A549 (cell line): ENCODE measurements around the gene RGL1. TPM values are rescaled to one million over a fixed set of nuclear protein-coding genes. Genes with fewer than 3 reads are reported as not detected.

ENCODE experiments used
- ATAC-seq, 2 experiments: fragments of 200-7000 bp in 1 of 2; fragments of >200 bp in 1 of 2; cut with Nextera tagmentation in 1 of 2; cut with Tn5 transposase in 1 of 2; 3 replicates each; pipeline versions ENCODE4 v1.8.0 to v1.9.1; 2018 to 2020; ENCODE audit warnings: mild to moderate bottlenecking in 1 of 2, moderate library complexity in 1 of 2
- CTCF ChIA-PET: fragments of 300-600 bp; sonication (Branson Sonifier 250); formaldehyde crosslinking; extraction: SDS; loops from one replicate; lab custom pipeline; 2021; ENCODE audit warnings: antibody characterized with exemption, inconsistent platforms; lab: Yijun Ruan, JAX
- POLR2A ChIA-PET: fragments of 350-600 bp; formaldehyde crosslinking; extraction: SDS; loops from one replicate; lab custom pipeline; 2021; ENCODE audit warnings: antibody characterized with exemption, inconsistent platforms; lab: Yijun Ruan, JAX
- DNase-seq, 2 experiments: peaks; one replicate each; pipeline versions ENCODE4 v3.0.0 to v3.0.0-alpha.2; 2011 to 2016; ENCODE audit warnings: low read depth in 1 of 2, low spot score in 1 of 2
- FAIRE-seq: peaks from 2 replicates; lab custom pipeline; 2011; peaks lifted over from hg19 to GRCh38; lab: Jason Lieb, UNC
- H3K27ac ChIP-seq, 2 experiments: fragments of >200 bp; sonication (Bioruptor Twin); formaldehyde crosslinking; 3 replicates each; pipeline ENCODE4 v1.5.1; 2016 to 2017
- H3K4me1 ChIP-seq: fragments of >200 bp; sonication (Bioruptor Twin); formaldehyde crosslinking; 3 replicates; pipeline ENCODE4 v1.6.1; 2016
- H3K4me2 ChIP-seq: fragments of >200 bp; sonication (Bioruptor Twin); formaldehyde crosslinking; 3 replicates; pipeline ENCODE4 v1.6.1; 2016
- H3K4me3 ChIP-seq: fragments of >200 bp; sonication (Bioruptor Twin); formaldehyde crosslinking; 3 replicates; pipeline ENCODE4 v1.5.1; 2016
- H3K9me3 ChIP-seq: fragments of >200 bp; sonication (Bioruptor Twin); formaldehyde crosslinking; 3 replicates; pipeline ENCODE4 v1.6.1; 2016
- ATOH8 ChIP-seq: fragments of 250-450 bp; sonication (Bioruptor Pico); IDR thresholded peaks from 2 replicates; pipeline ENCODE4 v1.5.0; 2020; ENCODE audit warnings: low read depth, mild to moderate bottlenecking, moderate library complexity
- BHLHE40 ChIP-seq: IDR thresholded peaks from 2 replicates; pipeline ENCODE4 v1.6.1; 2012; ENCODE audit warnings: low read depth, low read length, inconsistent platforms
- CEBPB ChIP-seq, 2 experiments: fragments of >200 bp in 1 of 2; sonication (Bioruptor Twin) in 1 of 2; formaldehyde crosslinking in 1 of 2; IDR thresholded peaks; 2 replicates each; pipeline ENCODE4 v1.6.1; 2012 to 2016
- CHD2 ChIP-seq: fragments of 150-350 bp; IDR thresholded peaks from 2 replicates; pipeline ENCODE4 v1.6.1; 2014; ENCODE audit warnings: low read length; ENCODE audit not compliant: partially characterized antibody
- CHD4 ChIP-seq: fragments of 200-600 bp; sonication (generic); IDR thresholded peaks from 2 replicates; pipeline ENCODE4 v1.6.1; 2016; ENCODE audit warnings: antibody characterized with exemption, mild to moderate bottlenecking, borderline replicate concordance
- EHF ChIP-seq: fragments of 250-450 bp; sonication (Bioruptor Pico); IDR thresholded peaks from 2 replicates; pipeline ENCODE4 v1.5.0; 2020; ENCODE audit warnings: mild to moderate bottlenecking
- EHMT2 ChIP-seq: fragments of 200-600 bp; sonication (generic); IDR thresholded peaks from 2 replicates; pipeline ENCODE4 v1.6.1; 2016; ENCODE audit warnings: antibody characterized with exemption, low read depth, mild to moderate bottlenecking, moderate library complexity
- EP300 ChIP-seq, 2 experiments: fragments of >200 bp; sonication (Bioruptor Twin); formaldehyde crosslinking; IDR thresholded peaks; 2 replicates in 1 of 2; 3 replicates in 1 of 2; pipeline ENCODE4 v1.6.1; 2016 to 2017
- ESRRA ChIP-seq: fragments of 150-350 bp; IDR thresholded peaks from 2 replicates; pipeline ENCODE4 v1.6.1; 2014; ENCODE audit warnings: mild to moderate bottlenecking, low read length, borderline replicate concordance
- FOXS1 ChIP-seq: fragments of 250-450 bp; sonication (Bioruptor Pico); IDR thresholded peaks from 2 replicates; pipeline ENCODE4 v1.5.0; 2020; ENCODE audit warnings: mild to moderate bottlenecking, moderate library complexity
- HOXA7 ChIP-seq: fragments of 250-450 bp; sonication (Bioruptor Pico); IDR thresholded peaks from 2 replicates; pipeline ENCODE4 v1.5.0; 2020; ENCODE audit warnings: mild to moderate bottlenecking, moderate library complexity
- HOXB5 ChIP-seq: fragments of 250-450 bp; sonication (Bioruptor Pico); IDR thresholded peaks from 2 replicates; pipeline ENCODE4 v1.5.0; 2020; ENCODE audit warnings: mild to moderate bottlenecking, moderate library complexity
- JUN ChIP-seq, 2 experiments: fragments of >200 bp; sonication (Bioruptor Twin); formaldehyde crosslinking; IDR thresholded peaks; 2 replicates in 1 of 2; 3 replicates in 1 of 2; pipeline ENCODE4 v1.6.1; 2016 to 2017
- JUNB ChIP-seq: fragments of >200 bp; sonication (Bioruptor Twin); formaldehyde crosslinking; IDR thresholded peaks from 2 replicates; pipeline ENCODE4 v1.6.1; 2016
- KDM1A ChIP-seq: fragments of 200-600 bp; sonication (generic); IDR thresholded peaks from 2 replicates; pipeline ENCODE4 v1.6.1; 2016; ENCODE audit warnings: low read depth, mild to moderate bottlenecking
- MAZ ChIP-seq: fragments of 150-350 bp; IDR thresholded peaks from 2 replicates; pipeline ENCODE4 v1.6.1; 2014; ENCODE audit warnings: antibody characterized with exemption, low read depth, low read length, borderline replicate concordance
- MYC ChIP-seq: IDR thresholded peaks from 2 replicates; pipeline ENCODE4 v1.6.1; 2012; ENCODE audit warnings: mild to moderate bottlenecking, inconsistent platforms, low read length, improper control_type of control experiment, borderline replicate concordance
- PHF8 ChIP-seq: fragments of 200-600 bp; sonication (generic); IDR thresholded peaks from 2 replicates; pipeline ENCODE4 v1.6.1; 2016; ENCODE audit warnings: low read depth, mild to moderate bottlenecking, antibody characterized with exemption, moderate library complexity, borderline replicate concordance
- POLR2AphosphoS2 ChIP-seq: conservative IDR thresholded peaks from 2 replicates; pipeline ENCODE4 v1.6.1; 2012; ENCODE audit warnings: low read length, improper control_type of control experiment, inconsistent platforms
- RARB ChIP-seq: fragments of 250-450 bp; sonication (Bioruptor Pico); IDR thresholded peaks from 2 replicates; pipeline ENCODE4 v1.8.0; 2021; ENCODE audit warnings: mild to moderate bottlenecking, moderate library complexity
- RFX5 ChIP-seq: fragments of 450-650 bp; IDR thresholded peaks from 2 replicates; pipeline ENCODE4 v1.7.1; 2014; ENCODE audit warnings: antibody characterized with exemption, mild to moderate bottlenecking, moderate library complexity
- RNF2 ChIP-seq: fragments of 200-600 bp; sonication (generic); IDR thresholded peaks from 2 replicates; pipeline ENCODE4 v1.6.1; 2016; ENCODE audit warnings: low read depth, mild to moderate bottlenecking, antibody characterized with exemption, moderate library complexity, borderline replicate concordance
- SREBF2 ChIP-seq: fragments of 450-650 bp; IDR thresholded peaks from 2 replicates; pipeline ENCODE4 v1.6.1; 2014; ENCODE audit warnings: mild to moderate bottlenecking, moderate library complexity
- TFCP2L1 ChIP-seq: fragments of 250-450 bp; sonication (Bioruptor Pico); IDR thresholded peaks from 2 replicates; pipeline ENCODE4 v1.5.0; 2021; ENCODE audit warnings: mild to moderate bottlenecking
- TP53 ChIP-seq: fragments of 250-450 bp; sonication (Bioruptor Pico); IDR thresholded peaks from 2 replicates; pipeline ENCODE4 v1.5.0; 2021; ENCODE audit warnings: mild to moderate bottlenecking, moderate library complexity
- WGBS: methylation state at CpG from one replicate; pipeline ENCODE4 v1.1.6; 2017; ENCODE audit errors: missing lambda C conversion rate; 5-methylcytosine and 5-hydroxymethylcytosine counted together
- polyA plus RNA-seq, 4 experiments: library from polyadenylated mRNA; depleted of rRNA in 3 of 4; stranded (reverse); fragments of >200 nt; fragmentation: RNase III in 1 of 4; extraction: RNeasy Plus Mini Kit Qiagen cat#74134 plus additional on column Dnase treatment in 1 of 4; gene quantifications; 2 replicates in 3 of 4; 3 replicates in 1 of 4; pipeline ENCODE4 v1.2.3, GENCODE V29; 2011 to 2017

Gene RGL1
- polyA plus RNA-seq, 2 of the 4 experiments (the other 2 are of a cell fraction): 1.0 to 3.8 TPM

GRCh38 chr1:183908079-183908478 lies 103.2 kb downstream of the RGL1 start:
- CTCF ChIA-PET: interaction anchor here (1.7 to 6.7 kb wide), 2 partner anchors 7 to 223 kb away, joined by 6 to 60 read pairs; no protein-coding TSS in a partner anchor
- 88% methylated on average over 4 of the region's 4 CpGs for WGBS
- Histone ChIP-seq H3K27ac (no peak overlapping the region), H3K4me1 (no peaks in the 10 kb centered on the region), H3K9me3 (no peaks in the 10 kb centered on the region), H3K4me3 (no peak overlapping the region), H3K4me2 (no peak overlapping the region)
- no peak for TF ChIP-seq EHMT2
- TF ChIP-seq RNF2: no peak
- no peak for TF ChIP-seq EP300 (IDR thresholded peaks at IDR 0.05)
- no peak for TF ChIP-seq CEBPB (IDR thresholded peaks at IDR 0.05)
- no peak for TF ChIP-seq TP53 (CRISPR knock-in tag)
- no peak for TF ChIP-seq PHF8
- no peak for TF ChIP-seq ESRRA
- TF ChIP-seq CHD2: no peak
- TF ChIP-seq SREBF2: no peak
- no peak for TF ChIP-seq JUN (IDR thresholded peaks at IDR 0.05)
- TF ChIP-seq KDM1A: no peak
- no peak for TF ChIP-seq POLR2AphosphoS2
- TF ChIP-seq JUNB: no peak
- TF ChIP-seq CHD4: no peak
- no peak for TF ChIP-seq TFCP2L1 (CRISPR knock-in tag)
- no peak for TF ChIP-seq MAZ
- ATAC-seq: no peak
- DNase-seq: no peak
- FAIRE-seq: no peak
- POLR2A ChIA-PET: no interaction called here

- CTCF ChIA-PET: no interaction called here
- no peaks in the 10 kb centered on the region for H3K9me3 ChIP-seq
- TF ChIP-seq POLR2AphosphoS2 (no peak), ATOH8 (CRISPR knock-in tag) (no peak), FOXS1 (no peak), ESRRA (no peak), RFX5 (no peak), RARB (CRISPR knock-in tag) (no peak), HOXA7 (CRISPR knock-in tag) (no peak), CHD4 (no peak), BHLHE40 (no peak), PHF8 (no peak), HOXB5 (no peak)
- POLR2A ChIA-PET: no interaction called here
- FAIRE-seq (no peak), DNase-seq (no peak), ATAC-seq (no peak)
- H3K4me1 ChIP-seq: no peaks in the 10 kb centered on the region
- no peak overlapping the region for H3K4me2 ChIP-seq
- H3K4me3 ChIP-seq: no peak overlapping the region
- H3K27ac ChIP-seq: no peak overlapping the region
- WGBS: 79% methylated on average over 7 of the region's 7 CpGs
Measured at GRCh38 chr1:183909672-183910071, 104.8 kb downstream of the RGL1 start.

- ChIA-PET CTCF (no interaction called here), POLR2A (no interaction called here)
- 73% methylated on average over 4 of the region's 4 CpGs for WGBS
- TF ChIP-seq MYC (no peak), EHF (CRISPR knock-in tag) (no peak)
- no peak for ATAC-seq
- Histone ChIP-seq H3K4me3 (no peak overlapping the region), H3K4me2 (no peak overlapping the region), H3K4me1 (peaks cover 6% of the 10 kb centered on the region; the same call in 2 of the 3 replicates), H3K27ac (no peak overlapping the region), H3K9me3 (no peaks in the 10 kb centered on the region)
- DNase-seq: no peak
- no peak for FAIRE-seq
Measured at GRCh38 chr1:183910845-183911244, 105.9 kb downstream of the RGL1 start.
